Stimulated activated CD4-positive, alpha-beta T cell treated with anti-CD3 and anti-CD28 coated beads, TNF-alpha, amount 100 ng/mL, for 48 hours (primary cell): ENCODE measurements around the gene PIEZO2.

Source experiments
- DNase-seq, 3 donors: peaks; one replicate each; pipeline ENCODE4 v3.0.0-alpha.2; 2020; ENCODE audit warnings: low read depth in 3 of 3

Gene PIEZO2

GRCh38 chr18:11113046-11113548 is 36.3 kb downstream of the PIEZO2 start:
- no peak for DNase-seq

- DNase-seq, result no peak
These were observed 37.1 kb downstream of the PIEZO2 start for GRCh38 chr18:11112286-11112685.

GRCh38 chr18:11110509-11110908 is 38.9 kb downstream of the PIEZO2 start:
- no peak for DNase-seq

DNA sequence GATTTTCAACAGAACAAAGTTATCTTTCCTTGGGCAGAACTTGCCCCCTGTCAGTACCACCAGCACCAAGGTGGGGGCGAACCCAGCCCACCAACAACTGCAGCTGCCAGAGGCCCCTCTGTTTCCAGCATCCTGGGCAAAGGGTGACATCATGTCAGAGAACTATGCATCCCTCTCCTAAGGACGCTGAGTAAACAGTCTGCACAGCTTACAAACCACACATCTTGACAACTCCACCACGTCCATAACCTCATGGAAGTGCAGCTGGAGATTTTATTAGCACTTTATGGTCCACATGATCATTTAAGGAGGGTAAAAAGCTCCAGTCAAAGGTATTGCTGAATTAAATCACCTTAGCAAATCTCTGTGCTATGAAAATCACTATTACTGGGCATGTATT is 40.4 kb downstream of the PIEZO2 start:
- no peak for DNase-seq

DNA sequence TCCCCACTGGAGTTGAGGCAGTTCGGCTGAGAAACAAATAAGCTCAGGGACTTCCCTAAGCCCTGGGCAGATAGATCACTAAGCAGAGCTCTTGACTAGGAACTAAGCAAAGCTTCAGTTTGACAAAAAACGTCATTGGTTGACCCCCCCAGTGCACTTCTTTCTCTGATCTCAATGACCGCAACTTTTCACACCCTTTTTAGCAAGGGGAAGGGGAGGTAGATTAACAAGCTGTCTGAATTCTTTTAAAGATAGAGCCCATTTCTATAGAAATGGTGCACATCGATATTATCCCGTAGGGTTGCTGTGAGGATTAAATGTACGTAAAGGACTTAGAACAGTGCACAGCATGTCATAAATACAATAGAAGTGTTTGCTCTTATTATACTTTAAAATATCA is 42.5 kb downstream of the PIEZO2 start:
- DNase-seq, result no peak

DNA sequence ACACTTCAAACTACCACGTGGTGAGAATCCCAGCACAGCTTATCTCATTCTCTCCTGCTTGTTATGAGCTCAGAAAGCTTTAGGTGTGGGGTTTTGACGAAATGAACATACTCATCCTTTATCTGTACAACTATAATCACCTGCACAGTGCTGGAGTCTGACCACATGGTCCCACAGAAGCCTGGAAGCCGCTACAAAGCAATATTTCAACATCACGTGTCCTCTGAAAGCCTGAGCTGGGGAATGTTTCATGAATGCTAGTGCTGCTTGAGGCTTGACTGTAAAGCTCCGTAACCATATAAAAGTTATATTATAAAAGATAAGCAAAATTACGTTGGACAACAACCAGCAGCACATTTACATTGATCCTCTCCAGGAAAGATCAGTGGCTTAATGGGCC is 43.9 kb downstream of the PIEZO2 start:
- DNase-seq, result no peak

- no peak for DNase-seq
These were observed 45.1 kb downstream of the PIEZO2 start for GRCh38 chr18:11104307-11104706.

GRCh38 chr18:11096839-11097750 is 52.3 kb downstream of the PIEZO2 start:
- no peak for DNase-seq

GRCh38 chr18:11096411-11096810 is 53.0 kb downstream of the PIEZO2 start:
- no peak for DNase-seq

DNA sequence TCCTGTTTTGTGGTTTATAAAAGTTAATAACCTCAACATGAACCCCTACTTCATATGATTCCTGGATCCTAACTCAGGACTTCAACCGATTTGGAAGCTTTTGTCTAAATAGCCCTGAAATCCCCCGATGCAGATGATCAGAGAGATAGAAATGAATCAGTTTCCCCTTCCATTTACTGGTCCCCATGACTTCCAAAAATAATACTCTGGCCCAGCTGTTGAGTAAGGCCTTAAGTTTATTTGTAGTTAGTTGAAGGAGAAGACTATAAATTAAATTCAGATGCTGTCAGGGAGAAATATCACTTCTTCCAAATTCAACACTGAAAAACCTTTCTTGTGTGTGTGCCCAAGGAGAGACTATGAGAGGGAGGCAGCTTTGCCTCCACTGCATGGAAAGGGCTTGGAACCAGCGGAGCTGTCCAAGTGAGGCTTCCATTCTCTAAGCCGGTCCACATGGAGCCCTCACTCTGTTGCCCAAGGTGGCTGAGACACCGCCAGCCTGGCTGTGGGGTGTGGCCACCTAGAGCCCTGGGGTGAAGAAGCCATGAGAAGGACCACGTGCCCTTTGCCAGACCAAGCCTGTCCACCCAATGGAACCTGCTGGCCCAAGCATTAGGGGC is 53.6 kb downstream of the PIEZO2 start:
- DNase-seq, result no peak

DNA sequence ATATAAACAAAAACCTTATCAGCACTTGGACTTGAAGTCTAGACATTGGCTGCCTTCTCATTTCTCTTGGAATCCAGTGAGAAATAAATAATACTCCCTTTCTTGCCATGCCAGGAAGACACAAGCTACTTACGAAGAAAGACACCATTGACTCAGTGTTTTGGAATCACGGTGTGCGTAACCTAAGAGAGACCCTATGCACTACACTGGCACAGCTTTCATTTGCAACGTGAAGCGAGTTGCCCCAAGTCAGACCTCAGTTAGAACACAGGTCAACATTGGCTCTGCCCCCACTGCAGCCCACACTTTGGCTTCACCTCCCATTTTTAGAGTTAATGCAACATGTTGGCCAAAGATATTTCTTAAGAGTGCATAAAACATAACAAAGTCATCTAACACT is 54.2 kb downstream of the PIEZO2 start:
- no peak for DNase-seq

DNA sequence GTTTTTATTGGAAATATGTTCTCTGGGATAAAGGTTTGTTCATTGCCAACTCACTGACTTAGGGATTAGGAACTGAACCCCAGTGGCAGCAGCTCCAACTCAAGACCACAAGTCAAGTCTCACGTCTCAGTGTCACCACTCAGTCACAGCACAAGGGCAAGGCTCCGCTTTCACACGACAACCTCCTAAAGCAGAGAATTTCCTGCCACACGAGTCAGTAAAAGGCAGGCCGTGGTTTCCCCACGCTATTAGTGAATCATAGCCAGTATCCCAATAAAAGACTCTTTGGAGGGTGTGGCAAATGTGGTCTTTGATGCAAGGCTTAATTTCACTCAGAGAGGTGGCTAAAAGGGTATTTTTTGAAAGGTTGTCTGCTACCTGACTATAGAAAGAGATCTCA is 57.6 kb downstream of the PIEZO2 start:
- no peak for DNase-seq

DNA sequence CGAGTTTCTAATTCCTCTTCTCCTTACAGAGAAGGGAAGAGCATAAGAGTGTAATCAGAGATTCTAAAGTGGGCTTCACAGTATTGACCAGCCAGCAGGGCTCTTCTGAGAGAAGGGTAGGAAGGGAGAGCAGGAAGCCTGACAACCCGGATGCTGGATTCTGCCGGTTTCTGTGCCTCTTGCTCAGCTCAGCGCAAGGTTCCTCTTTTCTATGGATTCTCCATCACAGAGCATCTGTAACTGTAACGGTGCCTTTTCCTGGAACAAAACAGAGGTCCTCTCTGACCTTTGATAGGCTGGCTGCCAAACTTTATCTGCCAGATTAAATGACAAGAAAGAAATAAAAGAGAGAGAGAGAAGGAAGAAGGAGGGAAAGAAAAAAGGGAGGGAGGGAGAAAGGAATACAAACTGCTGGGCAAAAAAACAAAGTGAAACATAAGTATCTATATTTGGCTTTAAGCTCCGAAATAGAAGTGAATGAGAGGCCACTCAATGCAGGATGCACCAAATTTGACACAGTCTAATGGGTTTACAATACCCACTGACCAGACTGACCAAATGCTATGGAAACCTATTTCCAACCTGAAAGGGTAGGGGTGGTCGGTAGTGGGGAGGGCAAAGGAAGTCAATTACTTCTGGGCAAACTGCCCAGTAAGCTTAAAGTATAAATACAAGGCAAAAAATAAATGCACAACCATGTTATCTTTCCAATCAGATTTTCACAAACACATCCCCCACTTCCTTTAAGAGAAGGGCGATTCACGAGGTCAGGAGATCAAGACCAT is 59.2 kb downstream of the PIEZO2 start:
- no peak for DNase-seq

DNA sequence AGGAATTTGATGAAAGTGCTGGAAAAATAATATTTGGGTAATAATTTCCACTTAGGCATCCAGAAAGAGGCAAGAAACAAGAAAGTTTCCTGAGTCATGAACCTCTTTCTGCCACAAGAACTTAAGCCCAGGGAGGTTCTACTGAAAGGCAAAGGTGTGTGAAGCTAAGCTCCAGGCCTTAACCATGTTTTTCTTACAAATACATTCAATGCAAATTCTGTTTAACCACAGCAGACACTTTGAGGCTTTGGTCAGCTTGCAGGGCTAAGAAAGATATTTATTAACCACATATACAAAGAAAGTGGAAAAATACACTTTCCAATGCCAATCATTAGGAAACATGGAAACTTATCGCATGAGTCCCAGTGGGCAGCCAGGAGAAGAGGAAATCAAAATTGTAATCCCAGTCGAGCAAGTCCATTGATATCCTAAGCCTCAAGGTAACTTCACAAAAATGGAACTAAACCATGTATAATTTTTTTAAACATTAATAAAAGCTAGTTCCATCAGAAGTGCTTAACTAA is 68.3 kb downstream of the PIEZO2 start:
- DNase-seq, result no peak

GRCh38 chr18:11078491-11078890 is 70.9 kb downstream of the PIEZO2 start:
- DNase-seq, result no peak

- no peak for DNase-seq
These were observed 71.7 kb downstream of the PIEZO2 start for GRCh38 chr18:11077548-11078187.

DNA sequence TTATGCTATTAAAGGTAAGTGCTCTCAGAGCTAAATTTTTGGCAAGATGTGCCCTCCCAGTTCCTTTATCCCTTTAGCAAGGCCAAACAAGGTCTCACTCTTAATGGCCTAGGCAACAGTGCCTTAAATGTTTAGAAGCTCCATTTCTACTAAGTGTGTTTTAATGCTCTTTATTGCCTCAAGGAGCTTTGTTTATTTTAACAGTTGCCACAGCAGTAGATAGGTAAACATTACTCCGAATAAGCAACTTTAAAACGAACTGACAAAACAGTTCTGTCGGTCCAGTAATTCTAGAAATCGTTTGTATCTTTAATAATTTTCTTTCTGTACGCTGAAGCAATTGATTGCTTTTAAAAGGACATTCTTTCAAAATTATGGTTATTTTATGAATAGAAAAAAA is 74.5 kb downstream of the PIEZO2 start:
- no peak for DNase-seq

DNA sequence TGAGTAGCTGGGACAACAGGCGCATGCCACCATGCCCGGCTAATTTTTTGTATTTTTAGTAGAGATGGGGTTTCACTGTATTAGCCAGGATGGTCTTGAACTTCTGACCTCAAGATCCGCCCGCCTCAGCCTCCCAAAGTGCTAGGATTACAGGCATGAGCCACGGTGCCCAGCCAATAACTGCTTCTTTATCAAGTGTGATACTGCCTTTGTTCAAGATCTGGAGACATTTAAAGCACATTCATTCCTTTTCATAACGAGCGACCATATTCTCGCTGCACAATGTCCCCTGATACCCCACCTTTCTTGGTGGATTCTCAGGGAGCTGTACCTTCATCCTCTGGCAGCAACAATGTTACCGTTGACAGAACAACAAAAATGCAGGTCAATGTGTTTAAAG is 75.4 kb downstream of the PIEZO2 start:
- no peak for DNase-seq

- DNase-seq, result no peak
These were observed 76.7 kb downstream of the PIEZO2 start for GRCh38 chr18:11072632-11073031.

GRCh38 chr18:11071300-11071699 is 78.1 kb downstream of the PIEZO2 start:
- no peak for DNase-seq

DNA sequence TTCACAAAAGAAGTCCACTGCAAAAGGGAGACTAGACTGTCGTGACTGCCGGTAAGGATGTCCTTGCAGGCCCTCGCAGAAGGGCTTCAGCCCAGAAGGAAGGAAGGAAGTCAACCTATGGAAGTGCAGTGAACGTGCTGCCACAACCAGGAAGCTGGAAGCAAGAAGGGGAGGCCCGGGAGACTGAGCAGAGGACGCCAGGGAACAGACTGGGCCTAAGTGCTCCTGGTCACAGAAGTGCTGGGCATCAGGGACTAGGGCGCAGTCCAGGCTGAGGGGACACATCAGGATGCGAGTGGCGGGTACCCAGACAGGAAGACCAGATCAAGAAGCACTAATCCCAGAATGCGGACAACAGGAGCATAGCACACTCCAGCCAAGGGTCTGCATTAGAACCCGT is 78.8 kb downstream of the PIEZO2 start:
- DNase-seq, result no peak

DNA sequence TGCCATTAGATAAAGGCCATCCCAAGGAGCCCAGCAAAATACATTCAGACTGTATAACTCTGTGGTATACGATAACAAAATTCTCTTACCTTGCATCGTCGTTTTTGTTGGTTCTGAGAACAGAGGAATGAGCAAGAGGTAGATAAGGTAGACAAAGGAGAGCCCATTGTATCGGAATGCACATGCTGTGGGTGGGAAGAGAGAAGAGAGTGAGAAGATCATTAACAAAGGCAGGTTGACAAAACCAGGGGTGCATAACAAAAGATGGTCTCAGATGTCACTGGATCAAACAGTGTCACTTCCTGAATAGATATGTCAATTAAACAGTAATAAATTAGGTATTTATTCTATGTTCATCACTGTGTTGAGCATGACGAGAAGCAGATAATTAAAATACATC is 83.3 kb downstream of the PIEZO2 start:
- no peak for DNase-seq
